ENCODE data around the gene PTPRM.

- TF ChIP-seq CTCF (IDR thresholded peaks at IDR 0.05): no peak
- TF ChIP-seq POLR2A (IDR thresholded peaks at IDR 0.05): no peak
Measured at GRCh38 chr18:8424481-8424880, 857.4 kb downstream of the PTPRM start.
